ENCODE results near the gene TOMM20.
A peak's percentile ranks its signal among the peaks of the same experiment; 100 is the strongest.
"Not testable (repeated sequence)": the region's sequence is repeated elsewhere in the genome, so short reads cannot be mapped to it uniquely, and the experiment has no call there.

Gene TOMM20

DNA sequence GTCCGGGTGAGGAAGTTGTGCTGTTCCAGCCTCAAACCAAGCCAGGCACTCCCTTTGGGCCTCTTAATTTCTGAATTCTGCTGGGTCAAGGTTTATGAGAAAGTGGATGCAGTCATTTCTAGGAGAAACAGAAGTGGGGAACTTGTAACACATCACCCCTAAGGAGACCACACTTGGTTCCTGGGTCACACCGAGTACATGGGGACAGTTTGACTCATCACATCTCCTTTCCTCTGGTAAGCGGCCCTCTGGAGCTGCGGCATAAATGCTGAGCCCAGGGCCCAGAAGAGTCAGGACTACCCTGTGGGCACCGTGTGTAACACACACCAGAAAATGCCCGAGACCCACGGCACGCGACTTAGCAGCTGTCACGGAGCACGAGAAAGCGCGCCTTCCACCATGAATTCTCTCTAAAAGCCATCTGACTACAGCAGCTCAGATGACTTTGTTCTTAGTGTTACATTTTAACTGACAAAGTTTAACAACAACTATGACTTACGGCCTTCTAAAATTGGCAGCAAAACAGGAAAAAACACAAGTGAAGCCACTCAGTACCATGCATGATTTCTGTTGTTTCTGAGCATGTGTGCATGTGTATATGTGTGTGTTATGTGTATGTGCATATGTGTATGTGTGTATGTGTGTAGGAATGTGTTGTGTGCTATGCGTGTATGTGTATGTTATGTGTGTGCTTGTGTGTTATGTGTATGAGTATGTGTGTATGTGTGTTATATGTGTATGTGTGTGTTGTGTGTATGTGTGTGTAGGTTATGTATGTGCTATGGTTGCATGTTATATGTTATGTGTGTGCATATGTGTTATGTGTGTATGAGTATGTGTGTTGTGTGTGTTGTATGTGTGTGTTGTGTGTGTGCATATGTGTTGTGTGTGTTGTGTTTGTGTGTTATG lies 50.8 kb downstream of the TOMM20 start:
- peak; percentile 93 for DNase-seq

DNA sequence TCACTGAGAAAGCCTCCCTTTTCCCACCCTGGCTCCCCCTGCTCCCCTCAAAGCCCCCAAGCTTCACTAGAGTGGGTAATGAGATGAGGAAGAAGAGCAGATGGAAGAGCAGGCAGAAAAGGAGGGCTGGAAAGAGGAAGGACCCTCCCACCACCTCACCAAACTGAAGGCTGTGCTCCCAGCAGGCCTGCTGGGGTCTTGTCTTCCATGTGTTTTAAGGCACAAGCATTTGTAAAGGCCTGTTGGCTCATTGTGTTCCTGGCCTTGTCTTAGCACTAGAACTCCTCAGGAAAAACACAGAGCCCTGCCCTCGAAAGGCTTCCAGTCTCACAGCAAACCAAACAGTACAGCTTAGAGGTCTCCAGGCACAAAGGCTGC lies 51.5 kb downstream of the TOMM20 start:
- no peak for DNase-seq

DNA sequence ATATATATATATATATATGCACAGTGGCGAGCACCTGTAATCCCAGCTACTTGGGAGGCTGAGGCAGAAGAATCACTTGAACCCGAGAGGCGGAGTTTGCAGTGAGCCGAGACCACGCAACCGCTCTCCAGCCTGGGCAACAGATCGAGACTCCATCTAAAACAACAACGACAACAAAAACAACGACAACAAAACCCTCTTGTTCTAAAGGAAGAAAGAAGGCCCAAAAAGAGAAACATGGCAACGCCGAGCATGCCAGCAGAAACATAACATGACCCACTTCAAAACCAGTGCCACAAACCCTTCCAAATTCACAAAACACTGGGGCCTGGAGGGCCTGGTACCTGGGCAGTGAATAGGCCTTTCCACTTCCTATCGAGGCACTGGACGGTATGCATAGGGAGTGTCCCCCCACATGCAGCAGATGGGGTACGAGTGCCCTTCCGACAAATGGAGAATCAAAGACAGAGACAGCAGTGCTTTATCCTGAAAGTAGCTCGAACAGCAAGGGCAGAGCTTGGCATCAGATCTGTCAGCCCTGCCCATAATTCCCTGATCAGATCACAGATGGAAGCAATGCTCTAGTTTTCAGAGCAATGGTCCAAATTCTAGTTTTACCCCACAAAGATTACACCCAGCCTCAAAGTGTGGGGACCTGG lies 52.0 kb downstream of the TOMM20 start:
- no peak for DNase-seq

DNA sequence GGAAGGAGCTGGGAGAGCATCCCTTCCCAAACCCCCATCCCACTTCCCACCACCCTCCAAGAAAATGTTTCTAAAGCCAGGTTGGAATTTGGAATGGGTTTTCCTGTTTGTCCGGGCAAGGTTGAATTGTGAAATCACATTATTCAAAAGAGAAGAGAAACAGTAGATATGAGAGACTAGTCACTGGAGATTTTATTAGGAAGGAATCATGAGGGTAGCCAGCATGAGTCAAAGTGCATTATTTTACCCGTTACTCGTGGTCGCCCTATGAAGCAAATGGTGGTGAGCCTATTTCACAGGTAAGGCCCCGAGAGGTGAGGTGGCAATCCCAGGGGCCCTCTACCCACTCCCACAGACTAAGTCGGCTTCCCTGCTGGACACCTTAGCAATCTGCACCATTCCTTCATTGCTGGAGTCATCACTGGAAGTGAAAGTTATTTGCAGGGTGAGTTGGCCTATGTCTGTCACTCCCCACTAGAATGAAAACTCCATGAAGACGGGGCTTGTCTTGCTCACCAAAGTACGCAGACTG lies 52.8 kb downstream of the TOMM20 start:
- DNase-seq: peak; percentile 55

DNA sequence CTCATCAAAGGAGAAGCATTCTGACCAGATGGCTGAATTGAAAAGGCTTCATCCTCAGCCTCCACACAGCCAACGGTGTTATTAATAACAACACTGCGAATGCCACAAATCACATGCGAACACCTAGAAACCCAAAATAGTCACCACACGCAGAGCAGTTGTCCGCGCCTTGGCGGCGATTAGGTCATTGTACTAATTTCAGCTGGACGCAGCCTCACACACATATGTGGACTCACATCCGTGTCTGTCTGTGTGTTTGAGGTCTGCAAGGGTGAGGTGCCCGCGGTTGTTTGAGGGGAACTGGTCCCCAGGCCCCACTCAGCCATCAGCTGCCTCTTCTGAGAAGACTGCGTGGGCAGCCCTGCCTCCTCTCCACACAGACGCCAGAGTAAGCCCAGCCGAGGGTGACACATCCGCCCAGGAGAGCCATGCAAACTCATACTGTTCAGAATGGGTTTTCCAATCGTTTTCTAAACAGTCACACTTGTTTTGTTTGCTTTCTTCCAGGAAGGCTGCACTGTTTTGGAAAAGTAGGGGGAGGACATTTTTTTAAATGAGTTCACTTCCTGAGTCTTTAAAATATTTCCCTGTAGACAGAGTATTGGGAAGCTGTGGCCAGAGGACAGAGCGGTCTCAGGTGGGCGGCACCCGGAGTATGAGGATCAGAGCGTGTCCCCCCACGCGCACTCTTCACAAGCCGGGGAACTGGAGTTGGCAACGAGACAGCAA lies 53.4 kb downstream of the TOMM20 start:
- DNase-seq: peak; percentile 87

DNA sequence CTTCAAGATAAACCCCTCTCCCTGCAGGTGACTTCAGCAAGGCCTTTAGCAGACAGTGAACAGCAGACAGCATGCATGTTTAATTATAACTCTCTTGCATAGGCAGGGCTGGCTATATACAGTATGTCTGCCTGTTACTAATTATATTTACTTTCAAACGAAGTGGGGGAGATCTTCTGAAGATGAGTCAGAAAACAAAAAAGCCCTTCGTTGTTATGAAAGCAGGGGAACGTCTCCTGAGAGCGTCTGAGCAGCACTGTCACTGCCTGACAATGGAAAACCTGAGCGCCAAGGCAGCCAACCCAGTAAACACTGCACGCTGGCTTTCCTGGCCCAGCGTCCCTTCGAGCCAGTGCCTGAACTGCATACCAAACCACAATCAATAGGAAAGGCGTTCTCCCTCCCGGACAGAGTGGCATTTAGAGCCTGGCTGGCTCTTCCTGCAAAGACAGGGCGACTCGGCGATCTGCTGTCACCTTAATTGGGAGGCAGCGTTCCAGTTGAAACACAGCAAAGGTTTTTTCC lies 54.1 kb downstream of the TOMM20 start:
- peak; percentile 74 for DNase-seq

DNA sequence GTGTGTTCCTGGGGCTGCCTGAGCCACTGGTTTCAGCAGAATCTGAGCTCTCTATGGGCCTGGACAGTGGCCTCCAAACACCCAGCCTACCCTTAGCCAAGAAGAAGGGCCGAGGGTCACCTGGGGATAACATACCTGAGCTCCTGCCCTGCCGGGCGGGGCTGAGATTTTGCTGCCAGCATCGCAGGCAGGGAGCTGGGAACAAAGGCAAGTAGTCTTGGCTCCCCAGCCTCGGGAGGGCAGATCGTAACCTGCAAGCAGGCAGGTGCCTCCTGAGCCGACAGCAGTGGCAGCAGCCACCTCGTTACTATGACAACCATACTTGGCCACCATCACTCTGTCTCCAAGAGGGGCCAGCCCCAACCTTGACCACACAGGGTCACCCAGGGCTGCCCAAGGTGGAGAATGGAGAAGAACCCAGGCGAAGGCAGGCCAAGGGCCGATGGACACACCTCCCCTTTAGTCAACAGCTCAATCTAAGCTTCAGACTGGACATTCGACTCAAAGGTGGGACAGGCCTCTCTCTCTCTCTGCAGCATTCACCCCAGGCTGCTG lies 54.6 kb downstream of the TOMM20 start:
- no peak for DNase-seq

DNA sequence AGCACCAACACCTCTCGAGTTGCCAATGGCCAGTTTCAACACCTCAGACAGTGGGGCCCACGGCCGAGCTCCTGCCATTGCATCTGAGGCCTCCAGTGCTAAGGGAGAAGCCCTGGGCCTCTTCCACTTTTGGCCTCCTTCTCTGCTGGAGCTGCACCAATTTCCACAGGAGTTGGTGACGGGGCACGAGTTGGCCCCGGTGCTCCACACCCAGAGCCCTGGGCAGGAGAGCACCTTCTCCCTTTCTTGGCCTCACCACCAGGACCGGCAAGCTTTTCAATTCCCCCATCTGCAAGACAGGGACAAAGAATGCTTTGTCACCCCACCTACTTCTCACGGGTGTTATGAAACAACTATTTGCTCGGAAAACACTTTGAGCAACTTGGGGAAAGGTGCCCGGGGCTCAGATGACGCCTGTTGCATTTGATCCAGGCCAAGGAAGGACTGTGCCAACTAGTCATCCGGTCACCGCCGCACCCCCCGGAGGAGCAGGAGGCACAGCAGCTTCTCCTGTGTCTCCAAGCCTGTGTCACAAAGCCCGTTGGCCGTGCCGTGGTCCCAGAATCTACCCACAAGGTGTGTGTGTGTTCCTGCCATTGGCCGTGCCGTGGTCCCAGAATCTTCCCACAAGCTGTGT lies 55.2 kb downstream of the TOMM20 start:
- no peak for DNase-seq

DNA sequence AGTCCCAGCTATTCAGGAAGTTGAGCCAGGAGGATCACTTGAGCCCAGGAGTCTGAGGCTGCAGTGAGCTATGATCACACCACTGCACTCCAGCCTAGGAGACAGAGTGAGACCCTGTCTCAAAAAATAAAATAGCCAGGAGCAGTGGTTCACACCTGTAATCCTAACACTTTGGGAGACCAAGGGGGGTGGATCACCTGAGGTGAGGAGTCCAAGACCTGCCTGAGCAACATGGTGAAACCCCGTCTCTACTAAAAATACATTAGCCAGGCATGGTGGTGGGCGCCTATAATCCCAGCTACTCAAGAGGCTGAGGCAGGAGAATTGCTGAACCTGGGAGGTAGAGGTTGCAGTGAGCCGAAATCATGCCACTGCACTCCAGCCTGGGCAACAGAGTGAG lies 56.1 kb downstream of the TOMM20 start:
- not testable (repeated sequence) for DNase-seq

DNA sequence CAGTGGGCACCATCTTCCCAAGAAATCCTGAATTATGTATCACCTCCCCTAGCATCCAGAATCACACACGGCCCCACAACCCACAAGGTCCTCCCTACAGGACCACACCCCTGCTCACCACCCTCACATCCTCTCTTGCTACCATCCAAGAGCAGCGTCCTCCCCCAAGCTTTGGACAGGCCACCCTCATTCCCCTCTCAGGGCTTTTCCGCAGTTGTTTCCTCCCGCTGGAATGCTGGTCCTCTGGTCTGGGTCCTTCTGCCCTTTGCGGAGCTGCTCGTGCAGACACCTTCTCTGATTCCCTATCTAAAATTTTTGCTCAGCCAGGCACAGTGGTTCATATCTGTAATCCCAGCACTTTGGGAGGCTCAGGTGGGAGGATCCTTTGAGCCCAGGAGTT lies 56.5 kb downstream of the TOMM20 start:
- DNase-seq: no peak

DNA sequence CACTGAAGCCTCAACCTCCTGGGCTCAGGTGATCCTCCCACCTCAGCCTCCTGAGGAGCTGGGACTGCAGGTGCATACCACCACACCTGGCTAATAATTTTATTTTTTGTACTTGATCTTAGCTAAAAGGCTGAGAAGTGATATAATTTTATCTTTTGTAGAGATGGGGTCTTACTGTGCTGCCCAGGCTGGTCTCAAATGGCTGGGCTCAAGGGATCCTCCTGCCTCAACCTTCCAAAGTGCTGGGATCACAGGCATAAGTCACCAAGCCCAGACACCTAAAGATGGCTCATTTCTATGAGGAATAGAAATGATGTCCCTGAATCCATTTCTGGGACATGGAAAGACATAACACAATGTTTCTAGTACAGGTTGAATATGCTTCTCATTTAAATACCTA lies 57.8 kb downstream of the TOMM20 start:
- DNase-seq: no peak

DNA sequence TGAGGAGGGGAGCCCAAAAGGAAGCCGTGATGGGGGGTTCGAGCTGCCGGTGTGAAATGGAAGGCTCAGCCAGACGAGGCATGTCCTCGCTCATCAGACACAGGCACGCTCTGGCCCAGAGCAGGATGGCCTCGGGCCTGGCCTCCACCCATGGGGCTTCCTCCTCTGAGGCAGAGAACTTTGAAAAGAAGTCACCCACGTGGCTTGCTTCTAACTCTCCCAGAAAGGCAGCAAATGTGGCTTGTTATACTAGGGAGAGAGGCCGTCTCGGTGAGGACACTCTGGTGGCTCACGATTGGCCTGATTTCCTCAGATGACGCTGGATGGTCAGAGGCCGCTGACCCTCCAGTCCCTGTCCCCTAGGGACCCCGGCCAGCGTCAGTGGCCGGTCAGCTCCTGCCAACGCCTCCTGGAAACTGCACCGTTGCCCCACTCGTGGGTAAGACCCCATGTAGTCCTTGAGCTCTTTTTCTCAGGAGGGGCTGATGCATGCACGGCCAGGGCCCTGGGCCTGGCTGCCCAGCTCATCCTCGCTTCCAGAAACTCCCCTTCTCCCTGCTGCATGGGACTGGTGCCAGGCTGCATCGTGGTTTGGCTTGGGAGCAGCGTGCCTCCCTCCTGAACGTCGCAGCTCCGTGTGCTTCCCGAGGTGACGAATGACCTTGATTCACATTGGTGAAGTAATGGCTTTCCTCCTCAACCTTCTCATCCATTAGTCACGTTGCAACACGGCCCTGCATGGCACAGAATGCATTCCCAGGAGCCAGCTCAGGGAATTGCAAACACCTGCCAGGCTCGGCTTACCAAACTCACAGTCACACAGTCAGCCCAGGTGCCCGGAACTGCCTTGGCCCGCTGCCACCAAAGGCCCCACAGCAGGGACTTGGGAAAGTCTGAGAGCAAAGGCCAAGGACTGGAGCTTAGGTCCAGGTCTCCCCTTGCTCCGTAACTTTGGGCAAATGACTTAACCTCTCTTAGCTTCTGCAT lies 58.8 kb downstream of the TOMM20 start:
- DNase-seq: no peak

DNA sequence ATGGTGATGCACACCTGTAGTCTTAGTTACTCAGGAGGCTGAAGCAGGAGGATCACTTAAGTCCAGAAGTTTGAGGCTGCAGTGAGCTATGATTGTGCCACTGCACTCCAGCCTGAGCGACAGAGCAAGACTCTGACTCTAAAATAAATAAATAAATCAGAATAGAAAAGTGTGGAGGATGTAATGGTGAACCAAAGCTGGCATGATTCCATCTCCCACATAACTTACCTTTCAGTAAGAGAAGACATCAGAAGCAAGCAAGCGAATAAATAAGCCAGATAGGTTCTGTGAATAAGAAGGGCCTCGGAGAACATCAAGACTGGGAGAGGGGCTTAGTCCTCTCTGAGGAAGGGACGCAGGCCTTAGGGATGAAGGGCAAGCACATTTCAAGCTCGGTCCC lies 59.5 kb downstream of the TOMM20 start:
- no peak for DNase-seq

DNA sequence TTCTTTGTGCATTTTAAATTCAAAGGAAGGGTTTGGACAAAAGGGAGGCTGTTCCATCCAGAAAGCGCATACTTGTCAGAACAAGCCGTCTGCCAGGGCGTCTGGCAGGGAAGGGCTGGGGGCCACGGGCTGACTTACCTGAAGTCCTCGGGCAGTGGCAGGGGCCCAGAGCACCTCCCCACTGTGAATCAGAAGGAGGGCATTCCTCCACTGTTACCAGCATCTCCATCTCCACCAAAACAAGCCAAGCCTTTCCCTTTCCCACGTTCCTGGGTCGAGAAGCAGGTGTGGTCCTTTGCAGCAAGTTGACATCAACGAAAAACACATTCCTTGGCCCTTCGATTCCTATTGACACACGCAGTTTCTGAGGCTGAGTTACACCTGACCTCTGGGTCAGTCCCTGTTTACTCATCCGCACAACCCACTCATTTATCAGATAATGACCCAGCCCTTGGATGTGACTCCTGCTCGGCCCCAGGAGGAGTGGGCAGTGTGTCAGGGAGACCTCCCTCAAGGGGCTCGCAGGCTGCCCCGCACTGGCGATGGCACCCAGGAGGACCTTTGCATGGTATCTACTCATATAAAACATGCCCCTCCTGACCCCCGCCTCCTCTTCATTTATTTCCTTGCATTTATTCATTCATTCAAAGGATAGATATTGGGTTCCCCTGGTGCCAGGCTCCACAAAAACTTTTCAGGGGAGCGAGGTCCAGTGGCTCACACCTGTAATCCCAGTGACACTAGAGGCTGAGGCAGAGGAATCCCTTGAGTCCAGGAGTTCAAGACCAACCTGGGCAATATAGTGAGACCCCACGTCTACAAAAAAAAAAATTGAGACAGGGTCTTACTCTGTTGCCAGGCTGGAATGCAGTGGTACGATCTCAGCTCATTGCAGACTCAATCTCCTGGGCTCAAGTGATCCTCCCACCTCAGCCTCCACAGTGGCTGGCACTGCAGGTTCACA lies 60.2 kb downstream of the TOMM20 start:
- DNase-seq: no peak

DNA sequence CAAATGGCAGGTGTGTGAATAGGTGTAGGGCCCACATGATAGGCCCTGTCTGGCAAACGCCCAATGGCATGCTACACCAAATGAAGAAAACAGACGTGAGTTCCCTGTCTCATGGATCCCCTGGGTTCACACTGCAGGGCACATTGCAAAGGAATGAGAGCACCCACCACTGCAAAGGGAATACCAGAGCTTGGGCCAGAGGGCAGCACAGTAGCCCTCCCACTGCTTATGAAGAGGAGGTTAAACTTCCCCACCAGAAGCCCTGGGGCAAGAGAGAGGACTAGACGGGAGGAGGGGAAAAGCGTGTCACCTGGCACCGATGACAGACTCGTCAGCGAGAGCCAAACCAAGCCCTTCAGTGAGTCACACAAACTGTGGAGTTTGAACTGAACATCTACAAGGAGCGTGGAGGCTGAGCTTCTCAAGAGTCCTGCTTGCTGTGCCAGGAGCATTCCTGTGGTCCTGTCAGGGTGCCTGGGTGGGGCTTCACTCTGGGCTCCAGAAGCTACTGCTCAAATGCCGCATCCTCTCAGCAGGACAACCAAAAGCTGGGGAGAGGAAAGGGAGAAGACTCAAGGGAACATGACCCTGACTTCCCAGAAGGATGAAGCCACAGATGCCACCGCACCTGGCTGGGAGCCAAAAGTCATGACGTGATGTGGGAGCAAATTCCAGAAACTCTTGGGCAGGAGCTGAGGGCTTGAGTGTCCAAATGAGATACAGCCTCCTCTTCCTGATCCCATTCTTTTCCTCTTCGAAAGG lies 61.1 kb downstream of the TOMM20 start:
- no peak for DNase-seq

DNA sequence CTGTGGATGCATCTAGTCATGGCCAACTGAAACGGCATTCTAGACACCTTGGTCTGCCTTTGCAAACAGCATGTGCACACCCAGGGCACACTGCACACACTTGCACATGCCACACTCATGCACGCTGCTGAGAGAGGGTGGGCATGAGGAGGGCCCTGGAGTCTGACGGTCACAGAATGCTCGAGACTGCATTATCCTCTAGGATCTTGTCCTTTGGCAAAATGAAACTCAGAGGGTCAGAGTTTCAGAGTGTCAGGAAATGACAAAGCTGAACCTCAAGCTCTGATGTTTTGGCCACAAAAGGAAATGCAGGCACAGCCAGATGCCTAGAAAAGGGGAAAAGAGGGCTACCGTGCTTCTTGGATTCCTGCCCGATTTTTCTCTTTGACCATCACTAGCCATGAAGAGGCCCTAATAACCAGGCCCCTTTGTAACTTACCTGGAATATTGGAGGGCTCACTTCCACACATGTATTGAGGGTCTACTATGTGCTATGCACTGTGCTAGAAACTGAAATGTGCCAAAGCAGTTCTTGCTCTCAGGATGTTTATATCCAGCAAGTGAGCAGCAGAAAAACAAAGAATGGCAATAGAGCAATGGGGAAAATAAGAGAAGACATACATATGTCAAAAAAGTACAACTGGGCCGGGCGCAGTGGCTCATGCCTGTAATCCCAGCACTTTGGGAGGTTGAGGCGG lies 65.4 kb downstream of the TOMM20 start:
- peak; percentile 53 for DNase-seq

DNA sequence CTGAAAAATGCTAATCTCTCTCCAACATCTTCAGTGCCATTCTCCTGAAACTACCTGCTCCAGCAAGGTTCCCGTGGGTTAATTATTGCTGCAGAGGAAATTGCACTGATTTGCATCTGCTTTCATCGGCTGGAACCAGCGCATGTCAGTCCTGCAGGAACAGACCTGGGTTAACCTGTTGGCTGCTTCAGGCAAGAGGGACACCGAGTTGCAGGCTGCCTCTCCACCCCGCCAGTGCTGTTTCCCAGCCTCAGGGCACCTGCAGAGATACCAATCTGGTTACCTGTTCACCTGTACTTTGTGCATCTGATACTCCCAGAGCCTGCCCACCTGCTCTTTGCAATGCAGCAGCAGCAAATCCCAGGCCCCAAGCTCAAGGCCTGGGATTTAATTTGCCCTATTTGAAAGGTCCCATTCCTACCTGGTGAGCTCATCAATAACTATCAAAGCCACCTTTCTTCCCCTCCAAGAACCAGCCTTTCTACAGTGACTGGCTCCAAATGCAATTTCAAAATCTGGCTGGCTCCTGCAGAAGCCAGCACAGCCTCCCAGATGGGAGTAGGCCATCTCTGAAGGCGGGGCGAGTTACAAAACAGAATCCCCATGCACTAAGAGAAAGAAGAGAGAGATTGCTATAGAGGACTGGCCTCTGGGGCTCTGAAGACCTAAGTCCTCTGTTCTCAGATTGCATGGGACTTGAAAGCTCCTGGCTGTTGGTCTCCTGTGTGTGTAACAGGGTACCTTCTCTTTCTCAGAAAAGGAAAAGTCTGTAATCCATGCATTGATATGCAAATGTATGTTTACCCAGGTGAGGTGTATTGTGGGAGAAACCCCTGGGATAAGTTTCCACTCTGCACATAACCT lies 67.8 kb downstream of the TOMM20 start:
- DNase-seq: no peak

Data from activated CD4-positive, alpha-beta T cell treated with anti-CD3 and anti-CD28 coated beads, Interleukin-10, Interleukin-2, amounts not matched to agents 100 ng/mL and 50 ng/mL, durations not matched to agents 16 hours and 8 hours (primary cell).